ENCODE measurements around the gene SLC25A22. TPM values are rescaled to one million over a fixed set of nuclear protein-coding genes. Genes with fewer than 3 reads are reported as not detected.

The SLC25A22 gene
- total RNA-seq, 2 experiments from 2014 or later, result 33.3 to 36.7 TPM

DNA sequence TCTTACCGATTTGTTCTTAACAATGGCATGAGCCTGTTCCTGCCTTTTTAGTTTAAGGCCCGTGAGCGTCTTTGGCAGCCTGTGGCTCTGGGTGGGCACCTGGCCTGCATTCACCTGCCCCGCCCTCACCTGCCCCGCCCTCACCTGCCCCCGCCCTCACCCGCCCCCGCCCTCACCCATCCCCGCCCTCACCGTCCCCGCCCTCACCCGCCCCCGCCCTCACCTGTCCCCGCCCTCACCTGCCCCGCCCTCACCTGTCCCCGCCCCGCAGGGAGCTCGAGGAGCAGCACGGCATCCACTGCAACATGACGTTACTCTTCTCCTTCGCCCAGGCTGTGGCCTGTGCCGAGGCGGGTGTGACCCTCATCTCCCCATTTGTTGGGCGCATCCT, 35.0 kb downstream of the SLC25A22 start:
- Mint-ChIP-seq H3K4me1 (ENCODE audit: low read depth) (peaks cover 14% of the 10 kb centered on the region), H3K36me3 (ENCODE audit: low read depth) (peaks cover 28% of the 10 kb centered on the region), H3K27me3 (no peaks in the 10 kb centered on the region), H3K9me3 (no peaks in the 10 kb centered on the region), H3K4me3 (no peak overlapping the region), H3K27ac (no peak overlapping the region)
- DNase-seq (no peak), ATAC-seq (no peak)
- ChIA-PET CTCF (interaction anchor here (1.2 kb wide), 1 partner anchor 22 kb away, joined by 3 read pairs; no protein-coding TSS in a partner anchor), POLR2A (interaction anchor here (0.6 to 1.8 kb wide), 5 partner anchors 13 to 41 kb away, joined by 3 to 7 read pairs (median 4); no protein-coding TSS in a partner anchor)
- TF ChIP-seq CTCF (IDR thresholded peaks at IDR 0.05), result no peak
- intact Hi-C loops (cut with micrococcal nuclease), result no loop called here

DNA sequence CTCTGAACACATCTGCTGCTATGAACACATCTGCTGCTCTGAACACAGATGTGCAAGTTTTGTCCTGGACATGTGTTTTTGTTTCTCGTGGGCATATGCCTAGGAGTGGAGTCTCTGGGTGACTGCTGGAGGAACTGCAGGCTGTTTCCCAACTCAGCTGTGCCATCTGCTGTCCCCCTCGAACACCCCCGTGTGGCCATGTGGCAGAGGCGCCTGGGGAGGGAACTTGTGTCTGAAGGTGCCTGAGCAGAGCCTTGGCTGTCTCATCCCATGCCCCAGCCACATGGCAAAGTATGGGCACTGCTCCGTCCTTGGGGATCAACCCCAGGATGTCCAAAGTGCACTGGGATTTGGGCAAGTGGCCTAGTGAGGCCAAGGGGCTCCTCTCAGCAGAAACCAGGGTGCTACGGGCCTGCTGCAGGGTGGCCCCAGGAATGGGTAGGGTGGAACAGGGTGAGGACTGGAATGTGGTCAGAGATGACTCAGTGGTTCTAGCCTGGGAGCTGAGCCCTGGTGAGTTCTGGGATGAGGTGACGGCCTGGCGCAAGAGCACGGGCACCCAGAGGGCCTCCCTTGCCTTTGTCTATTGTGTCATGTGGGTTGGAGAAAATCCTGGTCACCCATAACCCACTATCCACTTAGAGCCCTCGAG, 35.5 kb downstream of the SLC25A22 start:
- intact Hi-C loops (cut with micrococcal nuclease), result no loop called here
- TF ChIP-seq CTCF (IDR thresholded peaks at IDR 0.05), result no peak
- Mint-ChIP-seq H3K4me3 (no peak overlapping the region), H3K27me3 (no peaks in the 10 kb centered on the region), H3K4me1 (ENCODE audit: low read depth) (peaks cover 14% of the 10 kb centered on the region), H3K27ac (no peak overlapping the region), H3K36me3 (ENCODE audit: low read depth) (peaks cover 30% of the 10 kb centered on the region), H3K9me3 (no peaks in the 10 kb centered on the region)
- POLR2A ChIA-PET, result interaction anchor here (0.6 to 1.5 kb wide), 4 partner anchors 16 to 41 kb away, joined by 3 to 4 read pairs (median 4); no protein-coding TSS in a partner anchor
- DNase-seq (peak; percentile 33), ATAC-seq (peak; percentile 45)
- CTCF ChIA-PET, result interaction anchor here (1.2 kb wide), 1 partner anchor 21 kb away, joined by 3 read pairs; no protein-coding TSS in a partner anchor

- H3K27ac Mint-ChIP-seq, result no peak overlapping the region
- H3K36me3 Mint-ChIP-seq (ENCODE audit: low read depth), result peaks cover 32% of the 10 kb centered on the region
- ChIA-PET POLR2A (interaction anchor here (0.6 to 1.1 kb wide), 2 partner anchors 10 to 14 kb away, joined by 3 read pairs; no protein-coding TSS in a partner anchor), CTCF (no interaction called here)
- intact Hi-C loops (cut with micrococcal nuclease), result no loop called here
- ATAC-seq, result no peak
- H3K4me3 Mint-ChIP-seq, result no peak overlapping the region
- no peaks in the 10 kb centered on the region for H3K27me3 Mint-ChIP-seq
- H3K9me3 Mint-ChIP-seq, result no peaks in the 10 kb centered on the region
- H3K4me1 Mint-ChIP-seq (ENCODE audit: low read depth), result peaks cover 12% of the 10 kb centered on the region
- TF ChIP-seq CTCF (IDR thresholded peaks at IDR 0.05), result no peak
- no peak for DNase-seq
These were observed 36.5 kb downstream of the SLC25A22 start for GRCh38 chr11:761526-762108.

DNA sequence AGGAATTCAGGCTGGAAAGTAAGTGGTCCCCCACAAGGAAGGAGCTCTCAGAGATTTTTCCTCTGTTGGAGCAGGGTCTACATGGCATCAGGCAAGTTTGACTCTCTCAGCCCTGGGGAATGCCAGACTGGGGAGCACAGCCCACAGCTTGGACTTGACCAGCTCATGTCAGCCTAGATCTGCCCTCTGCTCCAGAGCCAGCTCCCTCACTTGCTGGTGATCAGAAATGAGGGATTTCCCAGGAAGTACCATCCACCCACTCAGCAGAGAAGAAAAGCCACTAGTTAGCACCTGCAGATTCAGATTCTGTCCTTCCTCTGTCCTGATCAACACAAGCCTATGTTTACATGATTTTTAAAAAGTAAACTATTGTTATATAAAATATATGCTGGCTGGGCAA, 37.8 kb downstream of the SLC25A22 start:
- Mint-ChIP-seq H3K4me1 (ENCODE audit: low read depth) (peaks cover 8% of the 10 kb centered on the region), H3K4me3 (no peak overlapping the region), H3K36me3 (ENCODE audit: low read depth) (peaks cover 28% of the 10 kb centered on the region), H3K27ac (peak overlapping the region; percentile 69), H3K9me3 (no peaks in the 10 kb centered on the region), H3K27me3 (no peaks in the 10 kb centered on the region)
- intact Hi-C loops (cut with micrococcal nuclease), result no loop called here
- POLR2A ChIA-PET, result interaction anchor here (0.6 to 1.3 kb wide), 3 partner anchors 11 to 18 kb away, joined by 4 to 5 read pairs (median 4); no protein-coding TSS in a partner anchor
- CTCF ChIA-PET, result interaction anchor here (1.2 to 1.3 kb wide), 2 partner anchors 12 to 33 kb away, joined by 3 to 4 read pairs; no protein-coding TSS in a partner anchor
- DNase-seq (no peak), ATAC-seq (no peak)
- no peak for TF ChIP-seq CTCF (IDR thresholded peaks at IDR 0.05)

- intact Hi-C loops (cut with micrococcal nuclease), result no loop called here
- Mint-ChIP-seq H3K27ac (no peak overlapping the region), H3K9me3 (no peaks in the 10 kb centered on the region), H3K36me3 (ENCODE audit: low read depth) (peaks cover 3% of the 10 kb centered on the region), H3K4me1 (ENCODE audit: low read depth) (peaks cover 14% of the 10 kb centered on the region), H3K27me3 (no peaks in the 10 kb centered on the region), H3K4me3 (peak overlapping the region; percentile 58)
- DNase-seq (no peak), ATAC-seq (no peak)
- ChIA-PET CTCF (interaction anchor here (3.8 kb wide), 1 partner anchor 23 kb away, joined by 24 read pairs; no protein-coding TSS in a partner anchor), POLR2A (interaction anchor here (1.2 to 3.0 kb wide), 2 partner anchors 9 to 27 kb away, joined by 3 to 14 read pairs; partner anchors contain the start of gene GATD1)
- TF ChIP-seq CTCF (IDR thresholded peaks at IDR 0.05), result no peak
These were observed 48.4 kb downstream of the SLC25A22 start for GRCh38 chr11:749731-750130.

Data from activated CD8-positive, alpha-beta T cell treated with anti-CD3 and anti-CD28 coated beads for 36 hours (primary cell).